GM13976 (cell line): ENCODE data around the gene H6PD.

Source experiments
- DNase-seq: peaks from one replicate; pipeline ENCODE4 v3.0.0; 2012; ENCODE audit warnings: low spot score
- in situ Hi-C: fragments of 300-500 bp; cut with MboI; formaldehyde crosslinking; loops from one replicate; pipeline ENCODE4 v1.12.0; 2022; ENCODE audit warnings: low sequenced_read_pairs, mixed read lengths, inconsistent platforms; ENCODE audit not compliant: unreplicated experiment
- TF ChIP-seq, protein P1 (sequence below): IDR thresholded peaks from 2 replicates; pipeline ENCODE4 v1.5.1; 2012; ENCODE audit warnings: borderline replicate concordance, mild to moderate bottlenecking; ENCODE audit not compliant: insufficient read depth; ENCODE audit errors: extremely low read depth, missing control alignments, control extremely low read depth

Gene H6PD

DNA sequence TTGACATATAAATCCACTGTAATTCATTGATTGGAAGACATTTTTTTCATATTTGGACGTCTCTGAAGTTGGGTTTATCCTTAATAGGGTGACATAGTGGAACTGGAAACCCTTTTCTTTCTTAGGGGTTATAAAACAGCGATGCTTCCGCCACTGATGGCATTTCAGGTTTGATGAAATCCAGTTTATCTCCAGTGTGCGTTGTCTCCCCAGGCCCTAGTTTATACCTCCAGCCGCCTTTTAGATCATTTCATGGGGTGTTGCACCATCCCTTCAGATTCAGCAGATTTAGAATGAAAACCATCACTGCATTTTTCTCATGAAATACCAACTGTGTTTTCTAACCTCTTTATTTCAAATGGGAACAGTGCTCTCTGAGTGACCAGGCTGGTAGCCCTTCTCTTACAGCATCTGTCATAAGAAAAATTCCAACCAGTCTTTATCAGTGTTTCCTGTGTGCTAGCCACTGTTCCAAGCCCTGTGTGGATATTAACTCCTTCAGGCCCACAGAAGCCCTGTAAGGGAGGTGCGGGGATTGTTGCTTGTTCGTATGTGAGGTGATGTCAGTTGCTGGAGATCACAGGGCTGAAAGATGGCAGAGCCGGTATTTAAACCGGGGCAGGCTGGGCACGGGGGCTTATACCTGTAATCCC lies 19.0 kb downstream of the H6PD start:
- in situ Hi-C loops = no loop called here
- TF ChIP-seq, protein P1, sequence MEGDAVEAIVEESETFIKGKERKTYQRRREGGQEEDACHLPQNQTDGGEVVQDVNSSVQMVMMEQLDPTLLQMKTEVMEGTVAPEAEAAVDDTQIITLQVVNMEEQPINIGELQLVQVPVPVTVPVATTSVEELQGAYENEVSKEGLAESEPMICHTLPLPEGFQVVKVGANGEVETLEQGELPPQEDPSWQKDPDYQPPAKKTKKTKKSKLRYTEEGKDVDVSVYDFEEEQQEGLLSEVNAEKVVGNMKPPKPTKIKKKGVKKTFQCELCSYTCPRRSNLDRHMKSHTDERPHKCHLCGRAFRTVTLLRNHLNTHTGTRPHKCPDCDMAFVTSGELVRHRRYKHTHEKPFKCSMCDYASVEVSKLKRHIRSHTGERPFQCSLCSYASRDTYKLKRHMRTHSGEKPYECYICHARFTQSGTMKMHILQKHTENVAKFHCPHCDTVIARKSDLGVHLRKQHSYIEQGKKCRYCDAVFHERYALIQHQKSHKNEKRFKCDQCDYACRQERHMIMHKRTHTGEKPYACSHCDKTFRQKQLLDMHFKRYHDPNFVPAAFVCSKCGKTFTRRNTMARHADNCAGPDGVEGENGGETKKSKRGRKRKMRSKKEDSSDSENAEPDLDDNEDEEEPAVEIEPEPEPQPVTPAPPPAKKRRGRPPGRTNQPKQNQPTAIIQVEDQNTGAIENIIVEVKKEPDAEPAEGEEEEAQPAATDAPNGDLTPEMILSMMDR = no peak
- no peak for DNase-seq

DNA sequence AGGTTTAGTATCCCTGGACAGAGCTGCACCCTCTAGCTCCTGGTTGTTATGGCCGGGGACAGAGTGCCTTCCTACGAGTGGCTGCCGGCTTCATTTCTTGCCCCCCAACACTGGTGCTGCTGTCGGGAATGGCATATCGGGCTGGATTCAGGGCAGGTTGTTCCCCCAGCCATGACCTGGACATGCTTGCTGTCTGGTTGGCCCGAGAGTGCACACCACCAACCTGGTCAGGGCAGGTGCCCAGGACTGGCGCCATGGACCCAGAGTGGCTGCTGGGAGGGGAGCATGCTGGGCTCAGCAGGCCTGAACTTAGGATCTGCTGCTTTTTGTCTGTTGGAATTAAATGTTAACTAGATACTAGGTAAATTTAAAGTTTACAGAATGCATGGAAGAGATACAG lies 21.8 kb downstream of the H6PD start:
- no peak for DNase-seq
- in situ Hi-C loops = no loop called here
- TF ChIP-seq, protein P1 = no peak

DNA sequence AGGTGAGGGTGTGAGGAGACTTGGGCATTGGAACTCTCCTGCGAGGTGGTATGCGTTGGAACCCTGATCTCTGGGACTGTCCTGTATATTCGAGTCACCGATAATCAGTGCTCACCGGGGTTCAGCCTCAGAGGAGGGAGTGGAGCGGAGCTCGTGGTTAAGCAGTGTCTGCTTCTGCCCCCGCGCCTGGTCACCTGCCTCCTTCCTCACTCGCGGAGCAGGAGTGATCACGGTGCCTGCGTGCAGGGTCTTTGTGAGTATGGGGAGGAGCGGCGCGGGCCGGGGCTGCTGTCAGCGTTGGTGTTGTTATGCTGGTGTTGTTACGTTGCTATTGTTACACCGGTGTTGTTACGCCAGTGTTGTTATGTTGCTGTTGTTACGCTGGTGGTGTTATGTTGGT lies 23.3 kb downstream of the H6PD start:
- TF ChIP-seq, protein P1 = no peak
- no peak for DNase-seq
- in situ Hi-C loops = no loop called here

GRCh38 chr1:9258629-9259028 lies 24.1 kb downstream of the H6PD start:
- DNase-seq = no peak
- in situ Hi-C loops = no loop called here
- TF ChIP-seq, protein P1 = no peak

DNA sequence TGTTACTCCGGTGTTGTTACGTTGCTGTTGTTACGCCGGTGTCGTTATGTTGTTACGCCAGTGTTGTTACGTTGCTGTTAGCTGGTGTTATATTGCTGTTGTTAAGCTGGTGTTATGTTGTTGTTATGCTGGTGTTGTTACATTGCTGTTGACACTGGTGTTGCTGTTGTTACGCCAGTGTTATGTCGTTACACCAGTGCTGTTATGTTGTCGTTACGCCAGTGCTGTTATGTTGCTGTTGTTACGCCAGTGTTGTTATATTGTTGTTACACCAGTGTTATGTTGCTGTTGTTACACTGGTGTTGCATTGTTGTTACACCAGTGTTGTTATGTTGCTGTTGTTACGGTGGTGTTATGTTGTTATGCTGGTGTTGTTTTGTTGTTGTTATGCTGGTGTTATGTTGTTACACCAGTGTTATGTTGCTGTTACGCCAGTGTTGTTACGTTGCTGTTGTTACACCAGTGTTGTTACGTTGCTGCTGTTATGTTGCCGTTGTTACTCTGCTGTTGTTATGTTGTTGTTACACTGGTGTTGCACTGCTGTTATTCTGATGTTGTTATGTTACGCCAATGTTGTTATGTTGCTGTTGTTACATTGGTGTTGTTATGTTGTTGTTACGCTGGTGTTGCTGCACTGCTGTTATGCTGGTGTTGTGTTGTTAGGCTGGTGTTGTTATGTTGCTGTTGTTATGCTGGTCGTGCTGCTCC lies 25.6 kb downstream of the H6PD start:
- TF ChIP-seq, protein P1 = no peak
- no peak for DNase-seq
- in situ Hi-C loops = no loop called here

GRCh38 chr1:9261496-9261895 lies 26.9 kb downstream of the H6PD start:
- DNase-seq = no peak
- in situ Hi-C loops = no loop called here

More at GRCh38 chr1:9261496-9261895, 26.9 kb downstream of the H6PD start:
- TF ChIP-seq, protein P1 = no peak
